ENCODE results near the gene CARMIL3. TPM values are rescaled to one million over a fixed set of nuclear protein-coding genes. Genes with fewer than 3 reads are reported as not detected.
"Not testable (repeated sequence)": the region's sequence is repeated elsewhere in the genome, so short reads cannot be mapped to it uniquely, and the experiment has no call there.

The CARMIL3 gene
- total RNA-seq, 1 donor from 2014 or later: 0.77 TPM

GRCh38 chr14:24100982-24101494 is 49.2 kb downstream of the CARMIL3 start:
- H3K4me2 ChIP-seq: no peak overlapping the region
- H3K79me2 ChIP-seq (ENCODE audit: low read depth): no peaks in the 10 kb centered on the region
- H3F3A ChIP-seq (ENCODE audit: low read depth): no peaks in the 10 kb centered on the region
- H3K4me1 Mint-ChIP-seq: peaks cover 3% of the 10 kb centered on the region
- no peak overlapping the region for H3K4me3 Mint-ChIP-seq
- no peaks in the 10 kb centered on the region for H3K36me3 ChIP-seq
- TF ChIP-seq CTCF (IDR thresholded peaks at IDR 0.05) (no peak), EZH2 (IDR thresholded peaks at IDR 0.05) (no peak), EZH2phosphoT487 (IDR thresholded peaks at IDR 0.05) (no peak)
- H4K20me1 ChIP-seq (ENCODE audit: low read depth): no peaks in the 10 kb centered on the region
- no peak overlapping the region for H3K9ac ChIP-seq
- no peak overlapping the region for H2AFZ ChIP-seq (replicated peaks)
- H3K9me3 Mint-ChIP-seq: no peaks in the 10 kb centered on the region
- no peaks in the 10 kb centered on the region for H3K4me1 ChIP-seq
- H3K27ac ChIP-seq: no peak overlapping the region
- no peaks in the 10 kb centered on the region for H3K36me3 Mint-ChIP-seq
- peaks cover 8% of the 10 kb centered on the region for H3K27me3 Mint-ChIP-seq (ENCODE audit: insufficient read depth, low read depth)
- DNase-seq (ENCODE audit: low spot score): no peak
- H3K9me3 ChIP-seq (ENCODE audit: low read depth): no peaks in the 10 kb centered on the region
- H3K27me3 ChIP-seq: no peaks in the 10 kb centered on the region
- H3K4me3 ChIP-seq: no peak overlapping the region
- no peak overlapping the region for H3K27ac Mint-ChIP-seq

DNA sequence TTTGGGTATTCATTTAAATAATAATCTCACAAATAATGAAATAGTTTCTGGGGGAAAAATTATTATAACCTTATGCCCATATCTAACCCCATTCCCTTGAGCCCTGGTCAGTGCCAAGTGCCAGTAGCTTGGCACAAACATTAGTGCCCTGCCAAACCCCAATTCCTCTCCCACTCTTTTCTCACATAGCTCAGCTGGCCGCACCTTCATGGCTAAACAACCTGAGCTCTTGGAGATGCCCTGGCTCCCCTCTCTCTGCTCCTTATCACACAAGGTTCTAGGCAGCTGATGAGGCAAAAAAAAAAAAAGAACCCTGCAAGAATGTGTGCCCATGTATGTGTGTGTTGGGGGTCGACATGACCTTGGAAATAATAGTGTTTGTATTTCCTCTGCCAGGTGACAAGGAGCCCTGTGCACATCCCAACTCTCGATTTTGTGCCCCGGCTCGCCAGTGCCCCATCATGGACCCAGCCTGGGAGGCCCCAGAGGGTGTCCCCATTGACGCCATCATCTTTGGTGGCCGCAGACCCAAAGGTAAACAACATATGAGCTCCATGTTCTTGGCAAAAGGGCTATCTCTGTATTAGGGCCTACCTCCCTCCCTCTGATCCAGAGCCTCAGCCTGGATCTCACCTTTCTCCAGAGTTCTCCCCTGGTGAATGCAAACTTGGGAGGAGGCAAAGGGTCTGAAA is 50.7 kb downstream of the CARMIL3 start:
- Histone ChIP-seq H3K4me1 (no peaks in the 10 kb centered on the region), H3K27me3 (no peaks in the 10 kb centered on the region), H3K79me2 (ENCODE audit: low read depth) (no peaks in the 10 kb centered on the region), H3K4me2 (no peak overlapping the region), H3K9me3 (ENCODE audit: low read depth) (no peaks in the 10 kb centered on the region), H2AFZ (replicated peaks) (no peak overlapping the region), H4K20me1 (ENCODE audit: low read depth) (no peaks in the 10 kb centered on the region), H3K9ac (no peak overlapping the region), H3K36me3 (no peaks in the 10 kb centered on the region), H3F3A (ENCODE audit: low read depth) (no peaks in the 10 kb centered on the region), H3K27ac (no peak overlapping the region), H3K4me3 (no peak overlapping the region)
- Mint-ChIP-seq H3K27ac (no peak overlapping the region), H3K27me3 (ENCODE audit: insufficient read depth, low read depth) (peaks cover 8% of the 10 kb centered on the region), H3K4me1 (no peaks in the 10 kb centered on the region), H3K36me3 (no peaks in the 10 kb centered on the region), H3K4me3 (no peak overlapping the region), H3K9me3 (no peaks in the 10 kb centered on the region)
- TF ChIP-seq EZH2phosphoT487 (IDR thresholded peaks at IDR 0.05) (no peak), EZH2 (IDR thresholded peaks at IDR 0.05) (no peak), CTCF (IDR thresholded peaks at IDR 0.05) (no peak)
- no peak for DNase-seq (ENCODE audit: low spot score)

- Mint-ChIP-seq H3K4me3 (no peak overlapping the region), H3K4me1 (no peaks in the 10 kb centered on the region), H3K27ac (no peak overlapping the region), H3K9me3 (no peaks in the 10 kb centered on the region), H3K36me3 (no peaks in the 10 kb centered on the region), H3K27me3 (ENCODE audit: insufficient read depth, low read depth) (peaks cover 8% of the 10 kb centered on the region)
- no peak for DNase-seq (ENCODE audit: low spot score)
- H3K27ac ChIP-seq: no peak overlapping the region
- H3K27me3 ChIP-seq: no peaks in the 10 kb centered on the region
- no peak overlapping the region for H3K4me2 ChIP-seq
- no peak overlapping the region for H3K4me3 ChIP-seq
- H3K36me3 ChIP-seq: no peaks in the 10 kb centered on the region
- no peak overlapping the region for H3K9ac ChIP-seq
- TF ChIP-seq CTCF (IDR thresholded peaks at IDR 0.05) (no peak), EZH2phosphoT487 (IDR thresholded peaks at IDR 0.05) (no peak), EZH2 (IDR thresholded peaks at IDR 0.05) (no peak)
- H3F3A ChIP-seq (ENCODE audit: low read depth): no peaks in the 10 kb centered on the region
- no peaks in the 10 kb centered on the region for H3K9me3 ChIP-seq (ENCODE audit: low read depth)
- H4K20me1 ChIP-seq (ENCODE audit: low read depth): no peaks in the 10 kb centered on the region
- no peaks in the 10 kb centered on the region for H3K79me2 ChIP-seq (ENCODE audit: low read depth)
- H3K4me1 ChIP-seq: no peaks in the 10 kb centered on the region
- no peak overlapping the region for H2AFZ ChIP-seq (replicated peaks)
Observed at GRCh38 chr14:24103451-24103850, 51.6 kb downstream of the CARMIL3 start.

- not testable (repeated sequence) for H3K4me1 ChIP-seq; H3K9me3 ChIP-seq (ENCODE audit: low read depth); H3K4me2 ChIP-seq; H3K36me3 ChIP-seq; H3K79me2 ChIP-seq (ENCODE audit: low read depth); H3K4me1 Mint-ChIP-seq; H3K4me3 ChIP-seq; H3K4me3 Mint-ChIP-seq; H3K27me3 ChIP-seq; H3F3A ChIP-seq (ENCODE audit: low read depth); DNase-seq (ENCODE audit: low spot score); H3K27ac ChIP-seq; H3K36me3 Mint-ChIP-seq; H3K9me3 Mint-ChIP-seq; H3K27me3 Mint-ChIP-seq (ENCODE audit: insufficient read depth, low read depth); H4K20me1 ChIP-seq (ENCODE audit: low read depth); H2AFZ ChIP-seq (replicated peaks); H3K9ac ChIP-seq
- peak overlapping the region; percentile 67 for H3K27ac Mint-ChIP-seq
Observed at GRCh38 chr14:24105609-24106239, 53.9 kb downstream of the CARMIL3 start.

All from neural progenitor cell (in vitro differentiated cells).